Stimulated activated CD4-positive, alpha-beta T cell treated with anti-CD3 and anti-CD28 coated beads, Interleukin-4, amount 100 ng/mL, for 1 hour (primary cell): ENCODE results near the gene HMCES.
A peak's percentile ranks its signal among the peaks of the same experiment; 100 is the strongest.

Experiments
- DNase-seq: peaks from one replicate; pipeline ENCODE4 v3.0.0-alpha.2; 2020

HMCES gene

DNA sequence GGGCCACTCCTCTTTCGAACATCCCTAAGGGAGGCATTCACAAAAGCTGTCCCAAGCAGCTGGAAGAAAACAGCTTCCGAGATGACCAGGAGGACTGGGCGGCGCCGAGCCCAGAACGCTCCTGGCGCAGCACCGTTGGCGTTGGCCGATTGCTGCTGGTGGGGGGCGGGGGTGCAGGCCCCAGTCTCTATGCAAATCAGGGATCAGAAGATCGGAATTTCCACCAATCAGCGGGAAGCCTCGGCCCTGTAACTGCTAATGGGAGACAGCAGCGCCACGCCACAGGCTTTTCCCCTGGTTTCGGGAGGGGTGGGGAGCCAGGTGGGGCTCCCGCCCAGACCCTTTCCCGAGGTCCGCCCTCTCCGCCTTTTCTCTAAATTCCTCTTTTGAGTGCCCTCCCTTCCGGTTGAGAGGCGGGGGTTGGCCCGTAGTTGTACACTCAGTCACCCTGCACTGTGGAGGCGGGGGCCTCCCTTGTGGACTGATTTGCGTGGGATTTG lies 27.0 kb downstream of the HMCES start:
- DNase-seq = peak; percentile 48

DNA sequence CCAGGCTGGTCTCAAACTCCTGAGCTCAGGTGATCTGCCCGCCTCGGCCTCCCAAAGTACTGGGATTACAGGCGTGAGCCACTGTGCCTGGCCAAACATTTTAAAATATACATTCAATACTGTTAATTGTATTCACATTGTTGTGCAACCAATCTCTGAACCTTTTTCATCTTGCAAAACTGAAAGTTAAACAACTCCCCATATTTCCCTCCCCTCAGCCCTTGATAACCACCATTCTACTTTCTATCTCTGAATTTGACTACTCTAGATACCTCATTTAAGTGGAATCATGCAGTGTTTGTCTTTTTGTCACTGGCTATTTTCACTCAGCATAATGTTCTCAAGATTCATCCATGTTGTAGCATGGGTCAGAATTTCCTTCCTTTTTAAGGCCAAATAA lies 30.0 kb downstream of the HMCES start:
- no peak for DNase-seq

DNA sequence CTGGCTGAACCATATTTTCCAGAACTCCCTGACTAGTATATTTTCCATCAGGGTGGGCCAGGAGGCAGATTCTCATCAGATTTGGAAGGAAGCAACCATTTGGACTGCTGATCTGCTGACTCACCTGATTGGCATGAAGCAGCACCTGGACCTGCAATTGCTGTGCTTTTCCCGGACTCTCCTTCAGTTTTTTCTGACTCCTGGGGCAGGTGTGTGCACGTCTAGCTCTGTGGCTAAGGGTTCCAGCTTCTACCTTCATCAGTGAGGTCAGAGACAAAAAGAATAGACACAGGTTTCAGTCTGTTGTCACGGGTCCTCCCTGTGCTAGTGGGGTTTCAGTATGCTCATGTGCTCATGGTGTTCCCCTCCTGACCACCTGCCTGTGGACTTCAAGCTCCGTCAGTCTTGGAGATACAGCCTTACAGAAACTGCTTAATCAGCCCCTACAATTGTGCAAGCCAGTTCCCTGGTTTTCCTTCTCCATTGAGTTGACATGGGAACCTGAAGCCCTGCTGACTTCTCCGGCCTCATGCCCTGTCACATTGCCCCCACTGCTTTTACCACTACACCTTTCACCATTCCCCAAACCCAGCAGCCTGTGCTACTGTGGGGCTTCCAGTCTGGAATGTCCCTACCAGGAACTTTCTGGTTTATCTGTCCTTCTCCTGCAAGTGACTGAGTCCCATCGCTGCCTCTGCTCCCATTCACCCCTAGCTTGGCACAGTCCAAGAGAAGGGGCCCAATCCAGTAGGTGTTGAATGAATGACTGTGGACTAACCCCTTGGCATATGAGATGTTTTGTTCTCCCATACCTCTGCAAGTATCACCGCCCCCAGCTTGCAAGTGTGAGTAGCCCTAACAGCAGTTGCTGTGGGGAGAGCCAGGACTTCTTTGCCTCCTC lies 31.7 kb downstream of the HMCES start:
- no peak for DNase-seq

DNA sequence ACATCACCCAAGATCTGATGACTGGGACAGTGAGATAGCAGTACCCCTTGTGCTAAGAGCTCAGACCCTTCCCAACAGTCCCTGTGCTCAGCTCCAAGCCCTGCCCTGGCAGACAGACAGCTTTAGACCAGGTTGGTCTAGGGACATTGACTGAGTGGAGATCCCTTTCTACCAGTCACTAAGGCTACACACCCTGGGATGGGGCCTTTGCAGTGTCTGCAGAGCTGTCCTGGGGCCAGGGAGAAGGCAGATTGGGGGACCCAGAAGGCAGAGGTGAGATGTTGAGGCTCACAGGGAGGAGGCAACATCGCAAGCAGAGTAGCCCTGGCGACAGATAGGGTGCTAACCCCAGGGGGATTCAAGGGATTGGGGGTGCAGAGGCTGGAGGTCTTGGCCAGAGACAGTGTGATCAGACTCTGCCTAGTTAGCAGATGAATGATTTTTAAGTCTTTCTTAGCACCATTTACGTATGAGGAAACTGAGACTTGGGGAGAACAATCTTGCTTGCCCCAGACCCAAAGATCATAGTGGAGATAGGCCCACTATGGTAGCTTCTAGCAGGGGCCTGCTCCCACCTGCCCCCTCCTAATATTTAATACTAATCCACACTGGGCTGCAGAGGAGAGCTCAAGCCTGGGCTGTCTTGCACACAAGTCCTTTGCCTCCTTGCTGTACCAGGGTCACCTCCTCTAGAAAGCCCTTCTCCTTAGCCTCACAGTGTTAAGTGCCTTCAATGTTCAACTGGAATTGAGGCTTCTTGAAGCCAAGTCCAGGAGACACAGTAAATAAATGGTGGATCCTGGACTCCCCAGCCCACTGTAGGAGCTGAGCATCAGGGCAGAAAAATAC lies 32.6 kb downstream of the HMCES start:
- DNase-seq = no peak

DNA sequence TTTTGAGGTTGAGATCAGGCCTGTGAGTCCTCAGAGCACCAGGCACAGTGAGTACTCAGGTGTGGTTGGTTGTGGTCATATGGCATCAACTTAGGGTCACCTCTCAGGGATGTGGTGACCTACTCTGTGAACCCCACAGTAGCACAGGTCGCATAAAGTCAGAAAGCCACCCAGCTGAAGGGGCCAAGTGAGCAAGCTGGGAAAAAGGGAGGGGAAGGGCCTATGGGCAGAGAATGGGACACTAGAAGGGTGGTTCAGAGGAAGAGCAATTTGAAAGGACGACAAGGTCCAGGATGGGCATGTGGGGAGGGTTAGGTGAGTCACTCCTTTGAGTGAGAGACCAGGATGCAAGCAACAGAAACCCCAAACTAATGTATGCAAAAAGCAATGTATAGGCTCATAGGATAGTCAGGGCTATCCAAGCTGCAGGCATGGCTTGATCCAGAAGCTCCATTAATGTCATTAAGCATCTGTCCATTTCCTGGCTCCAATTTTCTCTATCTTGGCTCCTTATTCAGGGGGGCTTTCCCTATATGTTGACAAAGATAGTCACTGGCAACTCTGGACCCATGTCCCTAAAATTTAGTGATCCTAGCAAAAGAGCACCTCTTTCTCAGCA lies 33.5 kb downstream of the HMCES start:
- DNase-seq = no peak

DNA sequence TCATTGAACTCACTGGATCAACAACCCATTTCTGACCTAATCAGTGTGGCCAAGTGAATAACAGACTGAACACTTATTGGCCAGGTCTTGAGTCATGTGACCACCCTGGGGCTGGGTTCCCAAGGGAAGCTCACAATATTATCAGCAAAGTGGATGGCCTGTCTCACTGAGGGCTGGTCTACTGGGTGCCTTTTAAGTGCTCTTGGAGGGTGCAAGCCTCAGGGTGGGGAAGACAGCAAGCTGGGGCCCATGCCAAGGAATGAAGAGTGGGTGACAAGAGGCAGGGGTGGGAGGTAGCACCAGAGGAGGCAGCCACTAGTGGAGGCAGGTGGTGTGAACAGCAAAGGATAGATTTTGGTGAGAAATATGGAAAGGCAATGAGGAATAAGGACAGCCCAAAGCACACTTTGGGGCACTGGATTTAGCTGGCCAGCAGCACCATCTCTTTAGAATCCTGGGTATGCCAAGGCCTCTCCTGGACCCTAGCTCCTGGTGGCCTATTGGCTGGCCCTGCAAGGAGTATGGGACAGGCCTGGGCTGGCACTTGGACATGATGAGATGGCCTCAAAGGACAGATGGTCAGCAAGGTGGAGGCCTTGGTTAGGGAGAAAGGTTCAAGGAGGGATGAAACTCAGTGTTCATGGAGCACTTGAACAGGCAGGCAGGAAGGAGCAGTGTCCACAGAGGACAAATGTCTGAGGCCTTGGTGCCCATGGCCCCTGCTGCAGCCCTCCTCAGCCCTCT lies 34.2 kb downstream of the HMCES start:
- DNase-seq = no peak

DNA sequence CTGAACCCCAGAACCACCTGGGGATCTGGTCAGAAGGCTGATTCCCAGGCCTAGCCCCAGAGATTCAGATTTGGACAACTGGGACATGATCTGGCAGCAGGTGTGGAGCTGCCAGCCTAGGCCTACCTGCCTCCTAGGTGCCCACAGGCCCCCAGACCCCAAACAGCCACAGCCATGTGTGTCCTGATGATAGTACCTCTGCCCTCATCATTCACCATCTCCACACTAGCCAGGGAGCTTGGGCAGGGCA lies 34.7 kb downstream of the HMCES start:
- no peak for DNase-seq

DNA sequence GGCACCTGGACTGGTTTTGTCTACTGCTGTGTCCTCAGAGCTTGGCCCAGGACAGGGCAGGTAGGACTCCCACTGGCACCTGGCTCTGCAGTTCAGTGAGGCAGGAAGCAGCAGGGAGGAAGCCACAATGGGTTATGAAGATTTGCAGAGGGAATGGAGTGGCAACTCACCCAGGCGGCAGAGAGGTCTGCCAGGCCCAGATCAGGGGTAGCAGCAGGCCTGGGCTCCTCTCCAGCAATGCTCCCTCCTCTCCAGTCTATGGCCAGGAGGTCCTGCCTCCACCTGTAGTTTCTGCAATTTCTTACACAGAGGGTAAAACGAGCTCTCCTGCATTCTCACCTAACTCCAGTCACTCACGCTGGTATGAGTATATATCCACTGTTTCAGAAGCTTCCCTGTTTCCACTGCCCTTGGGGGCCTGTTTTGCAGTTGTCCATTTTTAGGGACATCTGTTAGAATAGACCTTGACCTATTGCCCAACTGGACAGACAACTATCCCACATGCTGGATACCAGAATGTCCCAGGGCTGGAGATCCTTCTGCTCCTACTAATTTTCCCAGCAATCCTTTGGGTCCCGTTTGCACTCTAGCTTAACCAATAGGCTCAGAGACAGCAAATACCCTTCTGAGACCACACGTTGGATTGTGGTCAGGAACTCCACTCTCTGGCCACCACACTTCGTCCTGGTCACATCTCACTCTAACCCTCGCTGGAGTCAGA lies 35.2 kb downstream of the HMCES start:
- no peak for DNase-seq

DNA sequence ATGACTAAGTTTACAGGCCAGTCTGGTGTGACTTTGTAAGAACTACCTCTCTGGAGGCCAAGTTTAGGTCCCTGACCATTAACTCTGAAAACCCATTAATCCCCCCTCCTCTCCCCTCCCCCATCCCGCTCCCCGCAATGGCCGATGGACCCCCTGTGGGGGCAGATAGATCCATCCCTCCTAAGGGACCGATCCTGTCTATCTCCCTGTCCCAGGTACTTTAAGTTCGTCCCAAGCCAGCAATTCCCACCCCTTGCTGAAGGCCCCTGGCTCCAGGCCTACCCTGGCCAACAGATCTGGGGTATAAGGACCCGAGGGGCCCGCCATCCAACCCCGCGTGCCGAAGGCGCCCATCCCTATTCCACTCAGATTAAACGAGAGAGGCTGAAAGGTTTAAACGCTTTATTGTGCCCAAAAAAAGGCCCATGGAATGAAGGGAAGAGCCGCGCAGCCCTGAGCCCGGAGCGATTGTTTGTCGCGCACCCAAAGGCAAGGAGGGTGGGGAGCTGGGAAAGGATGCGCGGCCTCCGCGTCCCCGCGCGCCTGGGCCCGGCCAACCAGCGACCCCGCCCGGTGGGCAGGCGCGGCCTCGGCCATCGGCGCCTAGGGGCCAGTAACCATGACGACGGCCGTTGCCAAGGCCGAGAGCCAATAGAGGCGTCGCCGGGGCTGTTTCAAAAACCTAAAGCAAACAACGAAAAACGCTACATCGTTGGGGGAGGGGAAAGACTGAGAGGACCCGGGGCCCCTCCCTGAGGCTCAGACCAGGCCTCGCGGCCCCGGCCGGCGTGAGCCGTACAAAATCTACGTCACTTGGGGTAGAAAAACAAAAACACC lies 35.9 kb downstream of the HMCES start:
- peak; percentile 45 for DNase-seq

DNA sequence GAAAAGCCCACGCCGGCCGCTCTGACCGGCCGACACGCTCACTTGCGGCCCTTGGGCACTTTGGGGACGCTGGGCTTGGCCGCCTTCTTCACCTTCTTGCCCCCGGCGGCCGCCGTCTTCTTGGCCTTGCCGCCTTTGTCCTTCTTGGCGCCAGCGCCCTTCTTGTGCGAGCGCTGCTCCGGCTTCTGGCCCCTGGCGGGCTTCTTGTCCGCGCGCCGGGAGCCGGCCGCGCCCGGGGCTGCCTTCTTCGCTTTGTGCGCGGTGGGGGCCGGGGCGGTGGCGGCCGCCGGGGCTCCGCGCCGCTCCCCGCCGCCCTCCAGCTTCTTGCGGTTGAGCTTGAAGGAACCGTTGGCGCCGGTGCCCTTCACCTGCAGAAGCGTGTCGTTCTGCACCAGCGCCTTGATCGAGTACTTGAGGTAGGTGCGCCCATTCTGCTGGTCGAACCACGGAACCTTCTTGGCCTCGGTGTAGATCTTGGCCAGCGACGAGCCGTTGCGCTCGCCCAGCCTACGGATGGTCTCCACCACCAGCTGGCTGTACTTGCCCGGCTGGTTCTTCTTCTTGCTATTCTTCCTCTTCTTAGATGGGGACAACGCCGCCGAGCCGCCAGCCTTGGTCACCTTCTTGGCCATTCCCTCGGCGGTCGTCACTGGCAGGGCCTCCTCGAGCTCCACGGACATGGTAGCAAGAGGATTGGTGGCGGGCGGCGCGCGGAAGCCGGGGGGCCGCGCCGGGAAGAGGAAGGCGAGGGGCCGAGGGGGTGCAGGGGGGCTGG lies 36.7 kb downstream of the HMCES start:
- DNase-seq = peak; percentile 40

DNA sequence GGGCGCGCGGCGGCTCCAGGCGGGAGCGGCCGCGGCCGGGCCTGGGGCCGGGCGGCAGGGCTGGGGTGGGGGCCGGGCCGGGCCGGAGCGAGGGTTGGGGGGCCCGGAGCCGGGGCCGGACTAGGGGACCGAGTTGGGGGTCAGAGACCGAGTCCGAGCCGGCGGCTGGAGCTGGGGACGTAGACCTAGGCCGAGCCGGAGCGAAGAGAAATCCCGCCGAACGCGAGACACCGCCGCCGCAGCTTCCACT lies 37.3 kb downstream of the HMCES start:
- DNase-seq = no peak

DNA sequence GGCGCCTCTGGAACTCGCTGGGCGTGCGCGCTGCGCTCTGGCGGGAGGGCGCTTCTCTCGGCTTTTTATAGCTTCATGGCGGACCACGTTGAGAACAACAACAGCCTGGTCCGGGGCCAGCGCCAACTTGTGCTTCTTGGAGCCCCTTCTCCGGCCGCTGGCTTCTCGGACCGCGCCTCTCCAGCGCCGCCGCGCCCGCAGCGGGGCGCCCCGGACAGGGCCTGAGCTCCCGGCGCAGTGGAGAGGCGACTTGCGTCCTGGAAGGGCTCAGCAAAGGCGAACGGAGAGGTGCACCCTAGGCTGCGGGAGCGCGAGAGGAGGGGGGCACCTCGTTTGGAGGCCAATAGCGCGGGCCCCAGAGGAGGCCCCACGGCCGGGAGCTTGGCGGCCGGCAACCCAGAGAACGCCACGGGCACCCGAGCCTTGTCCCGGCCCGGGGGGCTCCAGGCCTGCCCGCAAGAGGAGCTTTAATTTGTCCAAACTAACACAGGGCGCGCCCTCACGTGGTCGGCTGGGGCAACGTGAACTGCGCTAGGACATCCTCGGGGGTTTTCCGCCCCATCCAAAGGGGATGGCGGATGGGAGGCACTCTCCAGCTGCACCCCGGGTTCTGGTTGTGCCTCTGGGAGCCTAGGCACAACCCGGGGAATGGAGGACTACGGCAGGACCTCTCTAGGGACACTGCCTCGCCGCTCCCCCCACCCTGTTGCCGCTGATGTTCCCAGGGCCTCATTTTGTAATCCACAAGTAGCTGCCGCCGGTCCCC lies 37.8 kb downstream of the HMCES start:
- DNase-seq = peak; percentile 90

DNA sequence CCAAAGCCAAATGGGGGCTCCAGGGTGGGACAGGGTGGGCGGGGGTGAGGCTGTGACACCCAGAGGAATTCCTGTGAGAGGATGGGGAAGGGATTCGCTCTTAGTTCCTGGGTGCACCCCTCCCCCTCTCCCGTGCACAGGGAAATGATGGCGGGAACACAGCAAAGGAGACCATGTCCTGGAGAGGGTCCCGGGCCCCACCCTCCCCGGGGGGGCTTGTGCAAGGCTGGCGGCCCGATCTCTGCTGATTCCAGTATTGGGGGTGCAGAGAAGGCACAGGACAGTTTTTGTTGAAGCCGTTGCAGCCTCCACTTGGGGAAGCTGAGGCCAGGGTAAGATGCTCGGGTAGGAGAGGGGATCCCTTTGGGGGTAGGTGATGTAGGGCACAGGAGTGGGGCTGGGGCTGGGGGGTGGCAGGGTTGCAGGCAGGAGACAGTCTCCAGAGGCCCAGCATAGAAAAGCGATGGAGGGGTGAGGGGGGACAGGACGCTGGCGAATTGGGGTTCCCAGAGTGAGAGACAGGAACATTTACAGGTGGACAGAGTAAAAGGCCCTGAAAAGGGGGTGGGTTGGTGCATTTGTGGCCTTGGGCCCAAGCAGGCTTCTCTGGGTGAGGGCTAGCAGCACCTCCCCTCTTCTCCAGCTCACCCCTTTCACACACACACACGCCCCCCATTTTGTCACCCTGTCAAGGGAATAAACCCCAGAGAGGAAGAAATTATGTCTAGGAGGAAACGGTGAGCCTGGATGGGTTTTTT lies 38.5 kb downstream of the HMCES start:
- DNase-seq = no peak

DNA sequence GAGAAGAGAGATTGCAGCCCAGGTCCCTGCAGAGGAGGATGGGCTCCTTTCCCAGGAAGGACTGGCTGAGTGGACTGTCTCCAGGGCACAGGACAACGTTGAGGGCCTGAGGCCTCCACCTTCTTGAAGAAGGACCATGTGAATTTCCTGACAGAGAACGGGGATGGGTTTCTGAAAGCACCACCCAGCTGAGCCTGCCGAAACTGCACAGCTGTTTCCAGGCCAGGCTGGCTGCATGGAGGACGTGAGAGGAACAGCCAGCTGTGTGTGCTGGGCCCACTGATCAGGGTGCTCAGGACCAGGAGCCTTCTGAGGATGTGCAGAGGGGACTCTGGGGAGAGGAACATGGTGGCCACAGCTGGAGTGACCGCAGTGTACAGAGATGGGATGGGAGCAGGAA lies 39.2 kb downstream of the HMCES start:
- no peak for DNase-seq

DNA sequence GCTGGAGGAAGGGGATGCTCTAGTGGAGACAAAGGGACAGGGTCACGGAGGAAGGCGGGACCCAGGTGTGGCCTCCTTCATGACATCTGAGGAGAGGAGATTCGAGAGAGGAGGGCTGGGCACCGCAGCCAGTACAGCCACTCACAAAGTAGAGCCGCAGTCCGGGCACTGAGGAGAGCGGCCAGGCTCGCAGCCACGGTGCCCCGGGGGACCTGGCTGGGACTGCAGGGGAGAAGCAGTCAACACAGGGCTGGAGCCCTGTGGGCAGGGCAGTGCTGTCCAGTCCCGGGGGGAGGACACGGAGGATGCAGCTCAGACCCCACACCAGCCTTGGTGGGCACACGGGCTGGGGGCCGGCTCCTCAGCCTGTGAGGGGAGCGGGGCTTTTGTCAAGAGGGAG lies 40.3 kb downstream of the HMCES start:
- DNase-seq = no peak

DNA sequence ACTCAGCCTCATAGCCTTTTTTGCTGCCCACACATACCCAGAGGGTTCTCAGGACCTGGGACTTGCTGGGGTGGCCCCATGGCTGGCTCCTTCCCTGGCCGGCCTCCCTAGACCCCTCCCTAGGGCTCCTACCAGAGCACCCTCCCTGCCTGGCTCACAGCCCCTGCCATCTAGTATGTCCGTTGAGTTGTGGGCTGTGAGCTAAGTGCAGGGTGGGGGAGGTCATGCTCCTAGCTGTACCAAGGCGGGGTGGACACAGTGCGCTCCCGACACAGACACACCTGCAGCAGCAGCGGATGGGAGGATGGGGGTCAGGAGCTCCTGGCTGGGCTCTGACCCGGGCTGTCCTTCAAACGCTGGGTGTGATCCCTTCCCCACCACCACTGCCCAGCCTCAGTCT lies 41.6 kb downstream of the HMCES start:
- no peak for DNase-seq

DNA sequence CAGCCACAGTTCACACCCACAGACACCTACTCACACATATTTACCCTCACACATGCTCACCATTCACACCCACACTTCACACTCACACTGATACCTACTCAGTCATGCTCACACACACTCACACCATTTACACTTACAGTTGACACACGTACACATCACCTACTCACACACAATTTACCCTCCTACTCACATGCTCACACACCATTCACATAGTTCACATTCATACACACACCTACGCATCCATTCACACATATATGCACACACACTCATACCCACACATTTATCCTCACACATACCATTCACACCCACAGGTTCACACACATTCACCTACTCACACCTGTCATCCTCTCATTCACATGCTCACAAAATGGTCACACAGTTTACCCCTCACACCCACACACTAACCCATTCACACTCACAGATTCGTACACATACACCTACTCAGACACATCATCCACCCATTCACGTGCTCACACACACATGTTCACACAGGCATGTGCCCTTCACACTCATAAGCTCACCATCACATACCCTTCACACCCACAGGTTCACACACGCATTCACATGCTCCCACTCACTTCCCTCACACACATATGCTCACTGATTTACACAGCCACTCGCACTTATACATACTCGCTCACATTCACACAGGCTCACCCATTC lies 42.3 kb downstream of the HMCES start:
- DNase-seq = no peak

DNA sequence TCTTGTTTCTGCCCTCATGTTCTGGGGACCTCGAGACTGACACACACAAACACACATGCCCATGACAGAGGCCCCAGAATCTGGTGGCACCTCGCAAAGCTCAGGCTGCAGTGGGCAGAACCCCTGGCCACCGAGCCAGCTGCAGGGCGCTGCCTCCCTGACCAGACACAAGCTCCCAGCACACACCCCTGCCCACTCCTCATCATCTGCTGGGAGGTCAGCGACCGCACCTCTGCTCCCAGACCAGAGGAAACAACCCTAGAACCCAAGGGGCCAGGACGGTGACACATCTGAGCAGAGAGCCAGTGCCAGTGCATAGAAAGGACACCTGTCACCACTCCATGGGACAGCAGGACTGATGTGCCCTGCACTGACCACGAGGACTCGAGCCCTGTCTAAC lies 43.2 kb downstream of the HMCES start:
- no peak for DNase-seq
